HG03457 (cell line): ENCODE data around the gene MAPK10.
"Not testable (repeated sequence)": the region's sequence is repeated elsewhere in the genome, so short reads cannot be mapped to it uniquely, and the experiment has no call there.

ENCODE experiments used
- ATAC-seq: cut with Tn5 transposase; IDR thresholded peaks from one replicate; pipeline ENCODE4 v1.9.1; 2021; ENCODE audit warnings: moderate number of reproducible peaks; ENCODE audit not compliant: unreplicated experiment

Gene MAPK10

DNA sequence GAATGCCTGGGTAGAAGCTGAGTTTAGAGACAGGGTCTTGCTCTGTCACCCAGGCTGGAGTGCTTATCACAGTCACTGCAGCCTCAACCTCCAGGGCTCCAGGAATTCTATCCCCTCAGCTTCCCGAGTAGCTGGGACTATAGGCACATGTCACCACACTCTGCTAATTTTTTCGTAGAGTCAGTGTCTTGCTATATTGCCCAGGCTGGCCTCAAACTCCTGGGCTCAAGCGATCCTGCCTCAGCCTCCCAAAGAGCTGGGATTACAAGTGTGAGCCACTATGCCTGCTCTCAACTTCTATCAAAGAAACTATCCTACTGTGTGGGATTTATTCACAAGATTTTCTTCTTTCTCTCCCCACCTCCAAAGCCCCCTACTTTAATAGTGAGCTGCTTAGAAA, 15.7 kb downstream of the MAPK10 start:
- no peak for ATAC-seq

DNA sequence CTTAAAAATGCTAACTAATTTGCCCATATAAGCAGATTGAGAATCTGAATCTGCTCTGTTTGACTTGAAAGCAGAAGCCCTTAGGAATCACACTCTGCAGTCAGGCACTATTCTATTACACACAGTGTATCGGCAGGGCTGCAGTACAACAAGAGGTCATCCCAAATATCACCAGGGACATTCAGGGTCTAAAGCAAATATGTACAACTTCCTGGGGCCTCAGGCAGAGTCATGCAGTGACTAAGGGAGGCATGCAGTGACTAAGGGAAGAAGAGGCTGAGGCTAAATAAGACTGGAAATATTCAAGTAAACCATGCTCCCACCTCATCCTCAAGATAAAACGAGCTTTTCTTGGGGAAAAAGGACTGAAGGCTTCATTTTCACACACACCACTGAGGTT, 20.9 kb downstream of the MAPK10 start:
- no peak for ATAC-seq

DNA sequence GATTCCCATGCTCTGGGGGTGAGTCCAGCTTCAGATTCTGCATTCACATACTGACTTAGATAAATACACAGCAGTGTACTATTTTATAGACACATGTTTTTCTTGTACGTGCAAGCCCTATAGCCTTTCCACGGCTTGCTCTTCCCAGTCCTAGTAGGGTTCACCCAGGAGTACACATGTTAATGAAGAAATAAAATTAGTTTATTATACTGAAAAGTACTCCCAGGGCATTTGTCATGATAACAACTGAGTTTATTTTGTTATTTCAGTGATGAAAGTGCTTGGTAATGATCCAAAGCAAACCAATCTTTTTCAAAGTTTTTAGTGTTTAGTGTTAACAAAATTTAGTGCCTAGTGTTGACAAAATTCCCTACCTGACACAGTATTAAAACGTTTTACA, 21.3 kb downstream of the MAPK10 start:
- ATAC-seq = no peak

DNA sequence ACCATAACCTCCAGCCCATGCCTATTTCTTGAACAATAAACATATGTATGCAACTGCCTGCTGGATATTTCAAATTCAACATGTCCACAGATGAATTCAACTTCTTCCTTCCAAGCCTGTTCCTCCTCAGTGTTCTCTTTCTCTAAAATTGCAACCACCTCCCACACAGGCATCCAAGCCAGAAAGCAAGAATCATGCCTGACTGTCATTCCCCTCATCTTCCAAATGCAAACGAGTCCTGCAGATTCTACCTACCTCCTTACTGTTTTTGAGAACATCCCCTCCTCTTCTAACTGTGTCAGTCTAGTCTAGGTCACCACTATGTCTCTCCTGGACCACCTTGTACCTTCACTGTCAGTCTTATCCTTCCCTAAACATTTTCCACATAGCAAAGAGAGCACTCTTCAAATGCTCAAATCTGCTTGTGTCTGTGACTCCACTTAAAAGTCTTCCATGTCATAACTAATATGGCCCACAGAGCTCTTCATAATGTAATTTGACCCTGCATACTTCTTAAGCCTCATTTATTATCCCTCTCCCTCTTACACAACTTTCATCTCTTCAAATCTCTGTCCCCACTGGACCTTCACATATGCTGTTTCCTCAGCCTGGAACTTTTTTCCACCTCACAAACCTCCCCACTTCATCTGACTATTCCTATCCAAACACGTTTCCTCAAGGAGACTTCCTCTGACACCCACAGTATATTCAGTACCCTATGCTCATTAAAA, 25.7 kb downstream of the MAPK10 start:
- no peak for ATAC-seq

DNA sequence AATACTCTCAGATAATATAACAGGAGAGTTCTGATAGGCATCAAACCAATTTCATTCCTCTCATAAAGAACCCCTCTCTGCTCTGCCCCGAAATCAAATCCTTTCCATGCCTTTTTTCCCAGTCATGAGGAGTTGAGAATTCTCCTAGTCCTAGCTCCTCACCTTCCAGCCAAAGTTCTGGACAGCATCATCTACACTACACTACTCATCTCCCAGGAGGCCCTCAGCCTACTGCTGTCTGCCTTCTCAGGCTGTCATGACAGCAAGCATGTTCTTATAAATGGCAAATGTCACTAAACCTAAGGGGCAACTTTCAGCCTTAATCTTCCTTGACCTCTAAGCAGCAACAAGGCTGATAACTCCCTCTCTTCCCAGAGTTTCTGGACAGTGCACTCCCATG, 26.6 kb downstream of the MAPK10 start:
- no peak for ATAC-seq

DNA sequence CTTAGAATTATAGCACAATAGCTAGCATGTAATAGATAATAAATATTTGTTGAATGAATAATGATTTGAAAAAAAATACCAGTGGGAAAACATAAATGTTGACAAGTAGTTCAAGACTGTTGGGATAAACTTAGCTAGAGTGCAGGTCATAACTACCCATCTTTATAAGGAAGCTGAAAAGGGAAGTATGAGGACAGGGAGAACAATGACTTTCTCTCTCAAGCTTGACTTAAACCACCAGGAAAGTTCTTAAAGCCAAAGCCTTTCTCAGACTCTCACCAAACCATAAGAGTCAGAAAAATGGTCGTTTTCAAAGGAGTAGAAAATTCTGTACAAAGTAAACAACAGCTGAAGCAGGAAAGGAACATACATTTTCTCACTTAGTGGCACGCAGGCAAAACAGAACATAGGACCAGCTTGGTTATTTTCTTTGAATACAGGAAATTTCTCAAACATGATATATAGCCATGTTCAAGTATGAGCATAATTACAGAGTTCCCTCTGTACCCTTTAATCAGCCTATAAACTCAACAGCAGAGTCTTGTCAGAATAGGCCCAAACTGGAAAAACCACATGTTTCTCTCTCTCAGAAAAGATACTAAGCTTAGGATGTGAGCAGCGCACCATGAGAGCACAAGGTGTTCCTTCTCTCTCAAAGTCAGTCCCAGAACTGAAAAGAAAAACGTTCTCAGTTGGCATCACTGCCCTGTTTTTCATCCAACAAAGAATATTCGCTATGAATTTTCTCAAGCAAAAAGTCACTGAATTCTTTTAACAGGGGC, 28.7 kb downstream of the MAPK10 start:
- ATAC-seq = no peak

DNA sequence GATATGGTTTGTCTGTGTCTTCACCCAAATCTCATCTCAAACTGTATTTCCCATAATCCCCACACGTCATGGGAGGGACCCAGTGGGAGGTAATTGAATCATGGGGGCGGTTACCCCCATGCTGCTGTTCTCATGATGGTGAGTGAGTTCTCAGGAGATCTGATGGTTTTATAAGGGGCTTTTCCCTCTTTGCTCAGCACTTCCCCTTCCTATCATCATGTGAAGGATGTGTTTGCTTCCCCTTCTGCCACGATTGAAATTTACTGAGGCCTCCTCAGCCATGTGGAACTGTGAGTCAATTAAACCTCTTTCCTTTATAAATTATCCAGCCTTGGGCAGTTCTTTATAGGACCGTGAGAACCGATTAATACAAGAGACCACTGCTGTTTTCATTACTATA, 29.4 kb downstream of the MAPK10 start:
- ATAC-seq = not testable (repeated sequence)

DNA sequence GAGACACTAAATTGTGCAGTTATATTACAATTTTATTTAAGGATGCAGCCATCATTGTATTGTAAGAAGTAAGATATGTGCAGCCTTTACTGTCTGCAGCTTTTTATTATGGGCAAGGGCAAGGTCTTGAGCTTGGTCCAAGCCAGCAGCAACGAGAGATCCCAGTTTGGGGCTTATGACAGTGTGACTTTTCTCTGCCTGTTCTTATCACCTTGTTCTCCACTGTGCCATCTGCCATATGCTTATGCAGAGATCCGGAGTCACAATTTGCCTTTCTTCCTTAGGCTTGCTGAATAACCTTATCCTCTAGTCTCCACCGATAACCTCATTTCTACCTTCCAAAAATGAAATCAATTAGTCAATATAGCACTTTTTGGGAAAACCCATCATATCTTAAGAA, 30.4 kb downstream of the MAPK10 start:
- no peak for ATAC-seq

DNA sequence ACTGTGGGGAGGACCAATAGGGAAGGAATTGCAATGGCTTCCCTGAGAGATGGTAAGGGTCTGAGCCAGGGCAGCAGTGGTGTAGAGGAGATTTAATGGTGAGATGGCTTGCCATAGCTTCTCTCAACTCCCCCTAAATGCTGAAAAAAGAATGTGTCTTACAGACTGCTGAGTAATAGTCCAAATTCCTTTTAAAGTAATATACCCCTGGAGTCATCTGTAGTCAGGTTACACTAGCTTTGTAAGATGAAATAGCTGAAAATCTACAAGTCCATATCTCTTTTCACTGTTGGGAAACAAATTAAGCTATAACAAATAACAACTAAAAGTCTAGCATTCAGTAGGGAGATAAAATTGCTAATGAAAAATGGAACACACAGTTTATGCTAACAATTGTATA, 33.5 kb downstream of the MAPK10 start:
- ATAC-seq = no peak

DNA sequence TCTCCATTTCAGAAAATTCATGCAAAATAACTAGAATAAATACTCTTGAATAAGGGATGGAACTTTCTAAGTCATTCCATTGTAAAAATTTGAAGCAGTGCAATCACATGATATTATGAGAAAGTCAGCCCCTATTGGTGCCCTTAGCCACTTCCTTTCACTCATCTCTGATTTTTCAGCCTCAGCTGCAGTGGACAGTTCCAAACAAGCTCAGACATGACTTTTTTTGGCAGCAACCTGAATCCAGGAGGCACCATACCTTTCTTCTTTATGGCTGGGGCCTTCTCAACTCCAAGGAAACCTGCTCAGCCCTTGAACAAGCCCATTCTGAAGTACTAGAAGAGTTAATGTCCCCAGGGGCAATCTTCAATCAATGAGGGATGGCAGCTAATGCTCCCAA, 40.5 kb downstream of the MAPK10 start:
- ATAC-seq = no peak

DNA sequence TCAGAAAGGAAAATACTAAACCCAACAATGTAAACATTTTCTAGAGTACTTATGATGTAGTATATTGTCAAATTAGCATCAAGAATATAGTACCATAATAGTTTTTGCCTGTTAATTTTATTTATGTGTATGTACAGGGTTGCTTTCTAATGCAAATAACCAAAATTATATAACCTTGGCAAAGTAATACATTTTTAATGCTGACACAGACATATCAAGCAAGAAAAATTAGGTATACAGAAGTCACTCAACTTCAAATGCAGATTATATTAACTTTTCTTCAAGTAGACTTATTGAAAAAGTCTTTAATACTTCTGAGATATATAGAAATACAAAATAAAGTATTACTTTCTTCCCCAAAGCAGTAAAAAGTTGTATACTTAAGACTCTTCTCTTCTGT, 44.3 kb downstream of the MAPK10 start:
- no peak for ATAC-seq

DNA sequence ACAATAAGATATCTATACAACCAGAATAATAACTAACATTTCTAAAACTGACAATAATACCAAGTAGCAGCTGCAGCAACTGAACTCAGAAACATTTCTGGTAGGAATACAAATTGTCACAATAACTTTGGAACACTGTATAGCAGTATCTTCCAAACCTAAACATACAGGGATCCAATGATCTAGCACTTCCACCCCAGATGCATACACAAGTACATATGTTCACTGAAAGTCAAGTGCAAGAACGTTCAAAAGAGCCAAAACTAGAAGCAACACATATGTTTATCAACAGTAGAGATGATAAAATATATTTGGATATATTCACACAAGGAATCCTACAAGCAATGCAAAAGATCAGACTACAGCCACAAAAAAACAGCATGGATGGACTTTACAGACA, 46.2 kb downstream of the MAPK10 start:
- no peak for ATAC-seq

DNA sequence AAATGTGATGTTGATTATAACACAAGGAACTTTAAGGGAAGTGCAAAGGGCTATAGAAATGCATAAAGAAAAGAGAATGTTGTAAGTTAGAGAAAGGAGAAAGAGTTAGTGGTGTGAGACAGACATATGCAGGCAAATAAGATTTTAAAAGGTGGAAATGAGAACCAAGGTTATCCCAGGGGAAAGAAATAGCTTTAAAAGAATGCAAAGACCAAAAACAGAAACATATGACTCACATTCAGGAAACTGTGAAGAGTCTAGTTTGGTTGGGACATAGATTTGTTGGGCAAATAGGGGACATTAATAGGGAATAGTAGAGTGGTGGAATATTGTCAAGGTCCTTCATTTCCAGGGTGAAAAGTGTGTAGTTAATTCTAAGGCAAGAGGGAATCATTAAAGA, 52.4 kb downstream of the MAPK10 start:
- ATAC-seq = no peak

DNA sequence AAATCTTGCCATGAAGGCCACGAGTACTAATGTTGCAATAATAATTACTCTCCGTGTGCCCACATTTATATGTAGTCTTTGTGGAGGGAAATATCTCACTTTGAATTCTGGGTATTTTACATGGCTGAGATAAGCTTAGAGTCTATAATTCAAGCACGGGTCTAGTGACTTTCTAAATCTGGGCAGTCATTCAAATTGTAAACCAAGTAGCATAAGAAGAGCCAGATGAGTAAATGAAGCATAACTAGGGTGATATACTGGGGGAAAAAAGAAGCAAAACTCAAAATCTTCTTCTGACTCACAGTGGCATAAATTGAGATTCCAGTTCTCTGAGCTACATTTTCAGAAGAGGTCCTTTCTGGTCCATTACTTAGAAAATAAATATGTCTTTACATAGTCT, 53.0 kb downstream of the MAPK10 start:
- ATAC-seq = no peak

DNA sequence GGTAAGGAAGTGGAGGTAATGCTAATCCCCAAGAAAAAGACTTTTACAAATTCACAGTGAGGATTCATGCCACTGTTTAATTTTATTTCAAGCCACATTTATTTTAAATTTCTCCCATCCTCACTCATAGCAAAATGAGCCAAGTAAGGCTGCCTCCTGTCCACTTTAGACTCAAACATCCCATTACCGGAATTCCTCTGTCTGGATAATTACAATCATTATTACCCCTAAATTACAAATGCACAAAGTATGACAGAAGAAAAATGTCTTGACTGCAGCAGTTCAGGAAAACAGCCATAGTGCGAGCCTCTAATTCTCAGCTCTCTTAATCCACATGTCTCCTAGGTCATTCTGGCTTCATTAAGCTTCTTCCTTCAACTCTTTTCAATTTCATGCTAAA, 57.0 kb downstream of the MAPK10 start:
- ATAC-seq = no peak

DNA sequence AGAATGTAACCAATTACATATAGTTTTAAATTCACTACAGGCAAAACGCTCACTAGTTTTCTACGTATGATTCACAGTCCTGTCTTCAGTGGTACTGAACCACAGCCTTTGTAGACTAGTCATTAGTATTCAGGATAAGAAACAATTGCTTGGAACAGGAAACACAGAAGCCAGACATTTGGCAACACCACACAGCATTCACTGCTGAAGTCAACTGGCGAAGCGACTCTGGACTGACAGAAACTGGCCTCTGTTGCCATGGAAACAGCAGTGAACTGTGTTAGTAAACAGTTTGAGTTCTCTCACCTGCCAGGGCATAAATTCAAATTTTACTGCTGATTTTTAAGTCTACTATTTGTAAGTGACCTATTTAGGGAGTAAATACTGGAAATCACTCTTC, 57.6 kb downstream of the MAPK10 start:
- no peak for ATAC-seq

DNA sequence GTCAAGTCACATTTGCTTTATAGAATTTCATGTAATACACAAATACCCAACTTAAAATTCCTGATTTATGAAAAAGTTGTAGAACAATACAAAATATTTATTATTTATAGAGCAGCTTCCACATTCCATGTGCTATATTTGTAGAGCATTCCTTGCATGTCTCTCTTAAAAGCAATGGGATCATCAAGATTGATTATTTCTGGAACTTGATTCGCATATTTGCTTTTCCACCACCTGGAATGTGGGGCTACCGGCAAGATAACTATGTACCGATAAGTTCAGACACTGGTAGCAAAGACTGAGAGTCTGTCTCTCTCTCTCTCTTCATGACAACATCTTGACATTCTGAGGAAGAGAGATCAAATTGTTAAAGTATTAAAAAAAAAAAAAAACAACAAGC, 59.3 kb downstream of the MAPK10 start:
- no peak for ATAC-seq

DNA sequence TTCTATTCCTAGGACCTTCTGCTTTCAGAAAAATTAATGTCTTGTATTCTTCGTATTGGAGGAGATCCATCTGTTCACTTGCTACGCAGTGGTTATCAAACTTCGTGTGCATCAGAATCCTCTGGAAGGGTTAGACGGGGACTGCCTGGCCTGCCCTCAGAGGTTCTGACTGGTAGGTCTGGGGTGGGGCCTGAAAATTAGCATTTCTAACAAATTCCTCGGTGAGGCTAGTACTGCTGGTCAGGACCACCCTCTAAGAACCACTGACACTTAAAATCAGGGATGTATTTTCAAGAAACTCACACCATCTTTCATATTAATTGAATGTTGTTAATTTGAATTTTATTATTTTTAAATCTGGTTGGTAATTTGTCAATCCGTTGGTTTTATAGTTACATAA, 63.0 kb downstream of the MAPK10 start:
- ATAC-seq = no peak

DNA sequence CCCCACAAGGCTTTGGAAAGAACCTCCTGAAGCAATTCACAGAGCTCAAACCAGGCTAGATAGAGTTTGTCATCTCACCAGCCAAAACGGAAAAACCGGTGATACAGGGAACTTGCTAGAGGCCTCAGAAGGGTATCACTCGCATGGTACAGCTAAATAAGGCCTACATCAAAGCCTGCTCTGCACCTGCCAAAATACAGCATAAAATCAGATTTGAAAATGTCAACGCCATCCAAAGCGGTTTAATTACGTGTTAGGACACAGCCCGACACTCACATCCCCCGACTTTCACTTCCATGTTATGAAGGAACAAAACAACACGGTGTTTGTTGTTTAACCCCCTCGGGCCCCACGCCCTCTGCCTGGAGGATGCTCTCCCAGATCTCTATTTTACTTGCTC, 65.0 kb downstream of the MAPK10 start:
- ATAC-seq = no peak

DNA sequence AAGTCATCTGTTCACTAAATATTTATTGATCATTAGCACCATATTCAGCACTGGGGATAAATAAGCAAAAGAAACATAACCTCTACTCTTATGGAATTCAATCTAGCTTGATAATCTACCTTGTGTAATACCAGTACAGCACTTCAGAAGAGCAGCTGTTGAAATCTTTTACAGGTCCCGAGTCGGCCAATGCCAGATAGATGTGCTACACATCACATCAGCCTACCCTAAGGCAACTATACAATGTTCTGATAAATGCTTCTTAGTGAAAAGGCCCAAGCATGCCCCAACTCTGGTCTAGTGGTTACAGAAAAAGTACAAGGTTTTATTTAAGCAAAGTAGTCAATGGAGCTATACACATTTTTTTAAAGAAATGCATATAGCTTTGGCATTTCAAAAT, 68.7 kb downstream of the MAPK10 start:
- ATAC-seq = no peak

DNA sequence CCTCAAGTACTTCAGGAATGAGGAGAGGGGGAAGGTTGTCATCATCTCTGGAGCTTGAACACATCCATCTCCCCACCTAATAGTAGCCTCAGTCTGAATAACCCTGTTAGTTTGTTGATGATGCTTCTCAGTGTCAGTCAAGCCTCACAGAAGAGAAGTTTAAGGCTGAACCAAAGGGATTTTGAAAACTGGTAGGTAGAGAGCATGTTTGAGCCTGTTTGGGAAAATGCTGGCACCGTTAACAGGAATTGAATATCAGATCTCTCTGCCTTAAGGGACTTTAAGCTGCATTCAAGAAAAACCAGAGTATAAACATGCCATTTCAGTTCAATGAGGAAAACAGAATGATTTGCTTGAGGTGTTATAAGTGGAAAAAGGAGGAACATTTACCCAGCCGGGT, 73.1 kb downstream of the MAPK10 start:
- no peak for ATAC-seq

DNA sequence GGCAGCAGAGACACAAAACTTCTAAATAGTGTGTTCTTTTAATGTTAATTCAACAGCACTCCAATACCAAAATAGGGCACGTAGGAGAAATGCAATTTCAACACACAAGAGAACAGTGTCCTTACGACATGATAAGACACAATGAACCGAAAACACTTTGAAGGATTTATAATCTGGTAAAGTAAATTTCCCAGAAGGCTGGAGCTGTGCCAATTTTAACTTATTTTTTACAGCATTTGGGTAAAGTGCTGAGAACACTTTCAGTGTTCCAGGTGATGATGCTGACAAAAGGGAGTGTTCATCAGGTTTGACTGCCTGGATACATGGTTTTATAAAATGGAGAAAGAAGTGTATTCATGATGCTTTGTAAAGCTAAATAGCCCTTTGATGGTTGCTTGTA, 76.5 kb downstream of the MAPK10 start:
- no peak for ATAC-seq

DNA sequence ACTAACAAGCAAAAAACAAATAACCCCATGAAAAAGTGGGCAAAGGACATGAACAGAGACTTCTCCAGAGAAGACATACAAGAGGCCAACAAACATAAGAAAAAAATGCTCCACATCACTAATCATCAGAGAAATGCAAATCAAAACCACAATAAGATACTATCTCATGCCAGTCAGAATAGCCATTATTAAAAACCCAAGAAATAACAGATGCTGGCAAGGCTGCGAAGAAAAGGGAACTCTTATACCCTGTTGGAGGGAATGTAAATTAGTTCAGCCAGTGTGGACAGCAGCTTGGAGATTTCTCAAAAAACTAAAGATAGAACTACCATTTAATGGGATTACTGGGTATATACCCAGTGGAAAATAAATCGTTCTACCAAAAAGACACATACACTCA, 79.6 kb downstream of the MAPK10 start:
- ATAC-seq = no peak
